Stimulated activated CD4-positive, alpha-beta T cell treated with anti-CD3 and anti-CD28 coated beads, Interleukin-2, amount 100 ng/mL, for 4 hours (primary cell): ENCODE results near the gene MTG1.
"Not testable (repeated sequence)": the region's sequence is repeated elsewhere in the genome, so short reads cannot be mapped to it uniquely, and the experiment has no call there.

Experiments used
- DNase-seq: peaks from one replicate; pipeline ENCODE4 v3.0.0-alpha.2; 2020; ENCODE audit warnings: low read depth

Gene MTG1

GRCh38 chr10:133378251-133379096 lies 15.5 kb upstream of the MTG1 start:
- DNase-seq: no peak

- no peak for DNase-seq
Observed at GRCh38 chr10:133379152-133379800, 14.7 kb upstream of the MTG1 start, which contains the start of gene PAOX. Gene PAOX, plus strand, starts transcription at chr10:133379262. Its CDS starts 55 bp downstream, at chr10:133379317.

DNA sequence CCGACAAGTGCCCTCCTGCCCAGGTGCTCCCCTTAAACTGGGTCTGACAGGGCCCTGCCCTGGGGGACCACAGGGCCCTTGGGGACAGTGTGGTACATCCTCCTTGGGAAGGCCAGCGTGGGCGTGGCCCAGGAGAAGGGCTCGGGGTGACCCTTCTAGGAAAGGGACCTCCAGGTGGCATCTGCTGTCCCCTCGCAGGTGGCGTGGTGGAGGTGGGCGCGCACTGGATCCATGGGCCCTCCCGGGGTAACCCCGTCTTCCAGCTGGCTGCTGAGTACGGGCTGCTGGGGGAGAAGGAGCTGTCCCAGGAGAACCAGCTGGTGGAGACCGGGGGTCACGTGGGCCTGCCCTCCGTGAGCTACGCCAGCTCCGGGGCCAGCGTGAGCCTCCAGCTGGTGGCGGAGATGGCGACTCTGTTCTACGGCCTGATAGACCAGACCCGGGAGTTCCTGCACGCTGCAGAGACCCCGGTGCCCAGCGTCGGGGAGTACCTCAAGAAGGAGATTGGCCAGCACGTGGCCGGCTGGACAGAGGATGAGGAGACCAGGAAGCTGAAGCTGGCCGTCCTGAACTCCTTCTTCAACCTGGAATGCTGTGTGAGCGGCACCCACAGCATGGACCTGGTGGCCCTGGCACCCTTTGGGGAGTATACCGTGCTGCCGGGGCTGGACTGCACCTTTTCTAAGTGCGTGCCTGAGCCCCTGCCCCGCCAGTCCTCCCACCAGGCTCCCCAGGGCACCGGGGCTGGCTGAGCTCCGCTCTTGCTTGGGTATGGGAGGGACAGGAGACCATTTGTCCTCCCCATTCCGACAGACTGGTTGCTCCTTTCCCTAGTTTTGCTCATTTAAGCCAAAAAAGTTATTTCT lies 13.9 kb upstream of the MTG1 start:
- no peak for DNase-seq

- no peak for DNase-seq
Observed at GRCh38 chr10:133381036-133381435, 12.9 kb upstream of the MTG1 start.

DNA sequence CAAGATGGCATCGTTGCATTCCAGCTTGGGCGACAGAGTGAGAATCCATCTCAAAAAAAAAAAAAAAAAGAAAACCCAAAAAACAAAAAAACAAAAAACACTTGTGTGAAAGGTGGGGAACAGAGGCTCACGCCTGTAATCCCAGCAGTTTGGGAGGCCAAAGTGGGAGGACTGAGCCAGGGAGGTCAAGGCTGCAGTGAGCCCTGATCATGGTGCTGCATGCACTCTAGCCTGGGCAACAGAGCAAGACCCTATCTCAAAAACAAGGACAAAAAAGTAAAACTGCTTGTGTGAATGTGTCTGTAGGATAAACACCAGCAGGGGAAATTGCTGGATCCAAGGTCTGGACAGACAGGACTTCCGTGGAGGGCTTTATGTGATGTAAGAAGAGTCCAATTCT lies 10.4 kb upstream of the MTG1 start:
- no peak for DNase-seq

DNA sequence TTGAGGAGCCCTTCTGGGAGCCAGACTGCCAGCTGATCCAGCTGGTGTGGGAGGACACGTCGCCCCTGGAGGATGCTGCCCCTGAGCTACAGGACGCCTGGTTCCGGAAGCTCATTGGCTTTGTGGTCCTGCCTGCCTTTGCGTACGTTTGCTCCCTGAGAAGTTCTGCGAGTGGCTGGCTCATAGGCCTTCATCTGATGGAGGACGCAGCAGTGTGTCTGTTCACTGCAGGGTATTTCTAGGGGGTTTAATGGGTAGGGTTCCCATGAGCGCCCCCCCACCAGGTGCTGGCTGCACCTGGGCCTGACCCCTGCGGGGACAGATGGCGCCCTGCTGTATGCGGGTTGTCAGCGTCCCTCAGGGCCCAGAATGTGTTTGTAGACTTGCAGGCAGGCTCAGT lies 9.9 kb upstream of the MTG1 start:
- DNase-seq: no peak

GRCh38 chr10:133385214-133385613 lies 8.7 kb upstream of the MTG1 start:
- DNase-seq: no peak

DNA sequence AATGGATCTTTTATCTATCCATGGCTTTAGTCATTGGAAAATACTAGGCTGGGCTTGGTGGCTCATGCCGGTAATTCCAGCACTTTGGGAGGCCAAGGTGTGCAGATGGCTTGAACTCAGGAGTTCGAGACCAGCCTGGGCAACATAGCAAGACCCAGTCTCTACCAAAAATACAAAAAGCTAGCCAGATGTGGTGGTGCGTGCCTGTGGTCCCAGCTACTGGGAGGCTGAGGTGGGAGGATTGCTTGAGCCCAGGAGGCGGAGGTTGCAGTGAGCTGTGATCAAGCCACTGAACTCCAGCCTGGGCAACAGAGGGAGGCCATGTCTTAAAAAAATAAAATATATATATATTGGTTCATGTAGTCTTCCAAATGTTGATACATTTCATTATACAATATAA lies 7.0 kb upstream of the MTG1 start:
- DNase-seq: not testable (repeated sequence)

- DNase-seq: no peak
Observed at GRCh38 chr10:133388236-133388972, 5.6 kb upstream of the MTG1 start.

DNA sequence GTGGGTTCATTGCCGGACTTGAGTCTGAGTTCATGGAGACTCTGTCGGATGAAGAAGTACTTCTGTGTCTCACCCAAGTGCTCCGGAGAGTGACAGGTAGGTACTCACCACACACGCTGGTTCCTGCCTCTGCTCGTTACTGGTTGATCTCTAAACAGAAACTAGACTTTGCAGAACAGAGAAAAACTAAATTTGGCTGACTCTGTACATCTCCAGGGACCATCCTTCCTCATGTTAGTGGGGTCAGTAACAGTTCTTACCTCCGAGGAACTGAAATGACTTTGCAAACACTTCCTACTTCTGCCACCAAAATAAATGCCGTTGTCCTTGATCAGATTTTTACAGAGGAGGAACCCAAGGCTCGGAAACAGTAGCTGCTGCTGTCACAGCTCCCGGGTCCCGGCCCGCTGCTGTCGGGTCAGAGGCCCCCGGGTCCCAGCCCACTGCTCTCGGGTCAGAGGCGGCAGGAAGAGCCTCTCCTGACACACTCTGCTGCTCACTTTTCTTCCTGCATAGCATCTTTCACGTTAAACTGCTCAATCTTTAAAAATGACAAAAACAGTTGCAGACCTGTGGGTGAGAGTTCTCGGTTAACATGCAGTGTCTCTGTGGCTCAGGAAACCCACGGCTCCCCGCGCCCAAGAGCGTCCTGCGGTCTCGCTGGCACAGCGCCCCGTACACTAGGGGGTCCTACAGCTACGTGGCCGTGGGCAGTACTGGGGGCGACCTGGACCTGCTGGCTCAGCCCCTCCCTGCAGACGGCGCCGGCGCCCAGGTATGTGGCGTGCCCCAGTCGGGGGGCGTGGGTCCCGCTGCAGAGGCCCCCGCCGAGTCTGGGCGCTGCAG lies 4.8 kb upstream of the MTG1 start:
- DNase-seq: no peak

GRCh38 chr10:133390597-133391248 lies 3.2 kb upstream of the MTG1 start:
- DNase-seq: no peak

DNA sequence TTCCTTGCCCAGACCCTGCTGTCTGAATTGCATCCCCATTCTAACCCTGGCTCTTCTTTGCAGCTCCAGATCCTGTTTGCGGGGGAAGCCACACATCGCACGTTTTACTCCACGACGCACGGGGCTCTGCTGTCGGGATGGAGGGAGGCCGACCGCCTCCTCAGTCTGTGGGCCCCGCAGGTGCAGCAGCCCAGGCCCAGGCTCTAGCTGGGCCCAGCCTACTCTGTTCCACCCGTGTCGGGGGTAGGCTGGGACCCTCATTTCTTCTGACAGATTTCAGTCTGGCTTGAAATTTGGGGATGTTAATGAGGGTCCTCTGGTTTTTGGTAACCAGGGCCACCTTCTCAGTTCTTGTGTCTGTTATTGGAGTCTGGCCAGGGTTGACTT lies 2.7 kb upstream of the MTG1 start:
- DNase-seq: no peak

GRCh38 chr10:133391761-133392518 lies 2.0 kb upstream of the MTG1 start:
- no peak for DNase-seq

DNA sequence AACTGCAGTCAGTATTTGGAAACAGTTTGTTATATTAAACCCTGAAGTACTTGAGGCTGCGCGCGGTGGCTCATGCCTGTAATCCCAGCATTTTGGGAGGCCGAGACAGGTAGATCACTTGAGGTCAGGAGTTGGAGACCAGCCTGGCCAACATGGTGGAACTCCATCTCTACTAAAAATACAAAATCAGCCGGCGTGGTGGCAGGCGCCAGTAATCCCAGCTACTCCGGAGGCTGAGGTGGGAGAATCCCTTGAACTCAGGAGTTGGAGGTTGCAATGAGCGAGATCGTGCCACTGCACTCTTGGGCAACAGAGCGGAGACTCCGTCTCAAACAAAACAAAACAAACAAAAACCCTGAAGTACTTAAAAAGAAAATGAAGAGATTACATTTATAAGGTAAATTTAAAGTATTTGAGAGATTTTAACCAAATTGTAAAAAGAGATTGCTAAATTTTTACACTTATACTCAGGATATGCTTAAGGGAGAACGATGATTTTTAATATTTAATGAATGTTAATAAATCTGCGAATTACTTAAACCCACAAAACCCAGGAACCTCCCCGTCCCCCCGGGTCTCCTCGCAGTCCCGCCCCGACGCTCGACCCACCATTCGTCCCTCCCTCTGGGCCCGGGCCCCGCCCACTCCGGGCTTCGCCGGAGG lies 425 bp upstream of the MTG1 start:
- no peak for DNase-seq

GRCh38 chr10:133394801-133395221 lies 854 bp downstream of the MTG1 start:
- no peak for DNase-seq

DNA sequence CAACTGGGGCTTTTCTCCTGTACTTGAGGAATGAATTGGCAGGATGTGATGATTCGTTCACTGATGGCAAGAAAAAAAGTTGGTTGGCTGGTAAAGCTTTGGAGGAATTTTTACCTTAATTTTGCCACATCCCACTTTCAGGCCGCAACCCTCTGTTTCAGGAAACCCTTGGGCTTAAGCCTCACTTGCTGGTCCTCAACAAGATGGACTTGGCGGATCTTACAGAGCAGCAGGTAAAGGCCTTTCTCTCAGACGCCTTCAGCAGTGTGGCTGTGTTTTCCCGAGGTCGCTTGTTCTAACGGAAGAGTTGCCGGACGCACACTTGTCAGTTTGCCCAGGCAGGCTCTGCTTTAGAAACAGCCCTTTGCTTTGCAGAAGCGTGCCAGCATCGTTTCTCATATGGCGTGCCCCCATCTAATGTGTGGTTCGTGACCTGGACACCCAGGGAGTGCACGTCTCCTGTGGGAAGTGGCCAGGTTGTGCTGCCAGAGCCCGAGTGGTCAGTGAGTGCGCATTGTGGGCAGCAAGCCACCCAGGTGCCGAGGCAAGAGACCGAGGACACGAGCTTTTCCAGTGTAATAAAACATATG lies 2.2 kb downstream of the MTG1 start:
- DNase-seq: no peak

DNA sequence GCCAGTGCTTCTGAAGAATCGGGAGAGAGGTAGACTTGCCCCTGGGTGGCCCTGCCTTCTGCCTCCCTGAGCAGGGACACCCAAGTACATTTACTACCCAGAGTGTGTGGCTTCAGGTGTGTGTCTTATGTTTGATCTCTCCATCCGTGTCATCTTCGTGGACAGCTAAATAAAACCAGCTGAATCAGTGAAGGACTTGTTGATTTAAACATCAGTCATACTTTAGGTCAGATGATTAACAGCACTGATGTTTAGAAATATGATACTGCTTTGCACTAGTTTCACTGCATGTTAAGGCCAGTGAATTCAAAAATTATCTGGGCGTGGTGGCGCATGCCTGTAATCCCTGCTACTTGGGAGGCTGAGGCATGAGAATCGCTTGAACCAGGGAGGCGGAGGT lies 4.0 kb downstream of the MTG1 start:
- DNase-seq: no peak

DNA sequence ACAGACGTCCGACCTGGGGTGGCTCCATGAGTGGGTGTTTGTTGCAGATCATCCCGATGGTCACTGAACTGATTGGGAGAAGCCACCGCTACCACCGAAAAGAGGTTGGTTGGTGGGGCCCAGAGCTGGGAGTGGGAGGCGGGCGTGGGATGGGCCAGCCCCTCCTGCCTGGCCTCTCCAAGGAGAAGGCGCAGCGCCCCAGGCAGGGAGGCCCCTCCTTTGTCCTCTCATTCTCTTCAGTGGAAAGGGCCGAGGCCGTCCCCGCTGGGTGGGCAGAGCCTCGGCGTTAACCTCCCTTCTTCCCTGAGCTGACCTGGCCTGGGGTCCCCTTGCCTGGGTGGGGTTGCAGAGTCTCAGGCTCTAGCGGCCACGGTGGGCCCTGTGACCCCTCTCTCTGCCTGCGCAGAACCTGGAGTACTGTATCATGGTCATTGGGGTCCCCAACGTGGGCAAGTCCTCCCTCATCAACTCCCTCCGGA lies 5.2 kb downstream of the MTG1 start:
- no peak for DNase-seq
